ENCODE data around the gene FRMPD2.

FRMPD2 gene

DNA sequence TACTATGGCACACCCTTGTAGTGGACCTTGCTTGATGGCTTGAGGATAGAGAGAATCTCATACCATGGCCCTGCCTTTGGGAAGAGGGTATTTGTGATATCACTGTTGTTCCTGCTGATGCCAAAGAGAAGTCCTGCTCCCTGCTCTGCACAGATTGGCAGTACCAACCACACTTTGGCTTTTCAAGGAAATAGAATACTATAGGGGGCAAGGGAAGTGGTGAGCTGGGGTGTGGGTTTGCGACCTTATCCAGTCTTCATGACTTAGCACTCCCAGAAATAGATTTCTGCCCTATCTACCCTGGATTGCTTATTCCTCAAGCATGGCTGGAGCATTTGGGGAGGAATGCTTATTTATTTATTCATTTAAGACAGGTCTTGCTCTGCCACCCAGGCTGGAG lies 25.2 kb upstream of the FRMPD2 start:
- H3K4me1 ChIP-seq (ENCODE audit: control extremely low read depth in 1 of 4, control insufficient read depth in 4 of 4, insufficient read depth in 4 of 4, low read length in 3 of 4) = peaks cover 0 to 8% (median 2%) of the 10 kb centered on the region in 4 experiments
- H3K27me3 ChIP-seq (replicated peaks in 2 of 5; ENCODE audit: control insufficient read depth in 4 of 5, insufficient read depth in 5 of 5, low read length in 4 of 5) = no peaks in the 10 kb centered on the region
- WGBS (ENCODE audit: insufficient coverage) = no CpG with 5 or more reads among the region's 1 CpG
- H3K27ac ChIP-seq (ENCODE audit: insufficient read depth in 1 of 2, low read depth in 1 of 2, low read length in 2 of 2, poor library complexity in 1 of 2, severe bottlenecking in 2 of 2) = no peak overlapping the region
- ChIA-PET CTCF (interaction anchor here (1.2 kb wide), 1 partner anchor 17 kb away, joined by 4 read pairs; no protein-coding TSS in a partner anchor), POLR2A (no interaction called here)
- peak in 2 of 3 donors; percentile 52 for DNase-seq
- no peaks in the 10 kb centered on the region for H3K36me3 ChIP-seq (ENCODE audit: control insufficient read depth in 4 of 4, insufficient read depth in 4 of 4, low read length in 3 of 4)
- no peaks in the 10 kb centered on the region for H3K9me3 ChIP-seq (ENCODE audit: control extremely low read depth in 1 of 5, control insufficient read depth in 4 of 5, insufficient read depth in 2 of 5, low read depth in 1 of 5, low read length in 4 of 5)
- no peak overlapping the region for H3K4me3 ChIP-seq (ENCODE audit: control insufficient read depth in 1 of 7, extremely low read depth in 1 of 7, insufficient read depth in 4 of 7, low read depth in 2 of 7, low read length in 6 of 7)

- Histone ChIP-seq H3K4me3 (ENCODE audit: control insufficient read depth in 1 of 7, extremely low read depth in 1 of 7, insufficient read depth in 4 of 7, low read depth in 2 of 7, low read length in 6 of 7) (no peak overlapping the region), H3K27ac (ENCODE audit: insufficient read depth in 1 of 2, low read depth in 1 of 2, low read length in 2 of 2, poor library complexity in 1 of 2, severe bottlenecking in 2 of 2) (no peak overlapping the region), H3K4me1 (ENCODE audit: control extremely low read depth in 1 of 4, control insufficient read depth in 4 of 4, insufficient read depth in 4 of 4, low read length in 3 of 4) (peaks cover 0 to 8% (median 2%) of the 10 kb centered on the region in 4 experiments), H3K36me3 (ENCODE audit: control insufficient read depth in 4 of 4, insufficient read depth in 4 of 4, low read length in 3 of 4) (no peaks in the 10 kb centered on the region), H3K9me3 (ENCODE audit: control extremely low read depth in 1 of 5, control insufficient read depth in 4 of 5, insufficient read depth in 2 of 5, low read depth in 1 of 5, low read length in 4 of 5) (no peaks in the 10 kb centered on the region), H3K27me3 (replicated peaks in 2 of 5; ENCODE audit: control insufficient read depth in 4 of 5, insufficient read depth in 5 of 5, low read length in 4 of 5) (no peaks in the 10 kb centered on the region)
- POLR2A ChIA-PET = no interaction called here
- WGBS (ENCODE audit: insufficient coverage) = 88% methylated on average over 5 of the region's 7 CpGs
- no peak for DNase-seq
- CTCF ChIA-PET = interaction anchor here (1.2 kb wide), 1 partner anchor 17 kb away, joined by 4 read pairs; no protein-coding TSS in a partner anchor
These were observed 24.6 kb upstream of the FRMPD2 start for GRCh38 chr10:48299066-48299465.

- Histone ChIP-seq H3K4me1 (ENCODE audit: control extremely low read depth in 1 of 4, control insufficient read depth in 4 of 4, insufficient read depth in 4 of 4, low read length in 3 of 4) (peaks cover 0 to 8% (median 2%) of the 10 kb centered on the region in 4 experiments), H3K4me3 (ENCODE audit: control insufficient read depth in 1 of 7, extremely low read depth in 1 of 7, insufficient read depth in 4 of 7, low read depth in 2 of 7, low read length in 6 of 7) (no peak overlapping the region), H3K9me3 (ENCODE audit: control extremely low read depth in 1 of 5, control insufficient read depth in 4 of 5, insufficient read depth in 2 of 5, low read depth in 1 of 5, low read length in 4 of 5) (no peaks in the 10 kb centered on the region), H3K27me3 (replicated peaks in 2 of 5; ENCODE audit: control insufficient read depth in 4 of 5, insufficient read depth in 5 of 5, low read length in 4 of 5) (no peaks in the 10 kb centered on the region), H3K36me3 (ENCODE audit: control insufficient read depth in 4 of 4, insufficient read depth in 4 of 4, low read length in 3 of 4) (no peaks in the 10 kb centered on the region), H3K27ac (ENCODE audit: insufficient read depth in 1 of 2, low read depth in 1 of 2, low read length in 2 of 2, poor library complexity in 1 of 2, severe bottlenecking in 2 of 2) (no peak overlapping the region)
- no peak for DNase-seq
- 100% methylated on average over 4 of the region's 4 CpGs for WGBS (ENCODE audit: insufficient coverage)
- POLR2A ChIA-PET = no interaction called here
- CTCF ChIA-PET = no interaction called here
These were observed 22.1 kb upstream of the FRMPD2 start for GRCh38 chr10:48296576-48297098.

- H3K27ac ChIP-seq (ENCODE audit: insufficient read depth in 1 of 2, low read depth in 1 of 2, low read length in 2 of 2, poor library complexity in 1 of 2, severe bottlenecking in 2 of 2) = no peak overlapping the region
- ChIA-PET POLR2A (no interaction called here), CTCF (no interaction called here)
- 100% methylated on average over 1 of the region's 2 CpGs for WGBS (ENCODE audit: insufficient coverage)
- H3K27me3 ChIP-seq (replicated peaks in 2 of 5; ENCODE audit: control insufficient read depth in 4 of 5, insufficient read depth in 5 of 5, low read length in 4 of 5) = no peaks in the 10 kb centered on the region
- H3K4me3 ChIP-seq (ENCODE audit: control insufficient read depth in 1 of 7, extremely low read depth in 1 of 7, insufficient read depth in 4 of 7, low read depth in 2 of 7, low read length in 6 of 7) = no peak overlapping the region
- DNase-seq = no peak
- H3K36me3 ChIP-seq (ENCODE audit: control insufficient read depth in 4 of 4, insufficient read depth in 4 of 4, low read length in 3 of 4) = no peaks in the 10 kb centered on the region
- H3K4me1 ChIP-seq (ENCODE audit: control extremely low read depth in 1 of 4, control insufficient read depth in 4 of 4, insufficient read depth in 4 of 4, low read length in 3 of 4) = peaks cover 0 to under 1% (median 0%) of the 10 kb centered on the region in 4 experiments
- H3K9me3 ChIP-seq (ENCODE audit: control extremely low read depth in 1 of 5, control insufficient read depth in 4 of 5, insufficient read depth in 2 of 5, low read depth in 1 of 5, low read length in 4 of 5) = no peaks in the 10 kb centered on the region
These were observed 19.9 kb upstream of the FRMPD2 start for GRCh38 chr10:48294431-48294830.

DNA sequence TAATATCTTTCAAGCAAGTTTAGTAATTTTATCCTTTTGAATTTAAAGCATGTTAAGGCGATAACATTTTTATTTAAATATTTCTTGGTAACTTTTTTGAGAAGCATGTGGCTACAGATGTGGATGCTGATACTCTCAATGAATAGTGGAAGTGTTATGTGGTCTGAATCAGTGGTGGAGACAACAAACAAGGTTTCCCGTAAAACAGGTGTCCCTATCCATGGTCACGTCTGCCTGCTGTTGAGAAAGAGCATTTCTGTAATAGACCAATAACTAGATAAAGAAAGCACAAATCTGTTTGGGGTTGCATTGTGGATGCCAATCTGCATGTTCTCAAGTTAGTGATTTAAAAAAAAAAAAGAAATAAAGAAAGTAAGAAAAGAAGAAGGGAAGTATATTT lies 18.1 kb upstream of the FRMPD2 start:
- ChIA-PET POLR2A (no interaction called here), CTCF (interaction anchor here (1.2 kb wide), 1 partner anchor 8 kb away, joined by 4 read pairs; no protein-coding TSS in a partner anchor)
- no peak overlapping the region for H3K27ac ChIP-seq (ENCODE audit: insufficient read depth in 1 of 2, low read depth in 1 of 2, low read length in 2 of 2, poor library complexity in 1 of 2, severe bottlenecking in 2 of 2)
- no peak for DNase-seq
- no peaks in the 10 kb centered on the region for H3K9me3 ChIP-seq (ENCODE audit: control extremely low read depth in 1 of 5, control insufficient read depth in 4 of 5, insufficient read depth in 2 of 5, low read depth in 1 of 5, low read length in 4 of 5)
- H3K4me3 ChIP-seq (ENCODE audit: control insufficient read depth in 1 of 7, extremely low read depth in 1 of 7, insufficient read depth in 4 of 7, low read depth in 2 of 7, low read length in 6 of 7) = no peak overlapping the region
- no peaks in the 10 kb centered on the region for H3K36me3 ChIP-seq (ENCODE audit: control insufficient read depth in 4 of 4, insufficient read depth in 4 of 4, low read length in 3 of 4)
- no peaks in the 10 kb centered on the region for H3K27me3 ChIP-seq (replicated peaks in 2 of 5; ENCODE audit: control insufficient read depth in 4 of 5, insufficient read depth in 5 of 5, low read length in 4 of 5)
- peaks cover 0 to 8% (median 7%) of the 10 kb centered on the region in 4 experiments for H3K4me1 ChIP-seq (ENCODE audit: control extremely low read depth in 1 of 4, control insufficient read depth in 4 of 4, insufficient read depth in 4 of 4, low read length in 3 of 4)
- no CpG with 5 or more reads among the region's 3 CpGs for whole genome bisulfite sequencing (ENCODE audit: insufficient coverage)

GRCh38 chr10:48291190-48291589 lies 16.7 kb upstream of the FRMPD2 start:
- WGBS (ENCODE audit: insufficient coverage) = 80% methylated on average over 3 of the region's 3 CpGs
- CTCF ChIA-PET = interaction anchor here (1.9 to 2.1 kb wide), 2 partner anchors 14 to 19 kb away, joined by 4 to 6 read pairs; no protein-coding TSS in a partner anchor

GRCh38 chr10:48290286-48290685 lies 15.8 kb upstream of the FRMPD2 start:
- 100% methylated on average over 8 of the region's 9 CpGs for WGBS (ENCODE audit: insufficient coverage)
- DNase-seq = no peak
- POLR2A ChIA-PET = no interaction called here
- Histone ChIP-seq H3K27ac (ENCODE audit: insufficient read depth in 1 of 2, low read depth in 1 of 2, low read length in 2 of 2, poor library complexity in 1 of 2, severe bottlenecking in 2 of 2) (no peak overlapping the region), H3K4me1 (ENCODE audit: control extremely low read depth in 1 of 4, control insufficient read depth in 4 of 4, insufficient read depth in 4 of 4, low read length in 3 of 4) (peaks cover 0 to 9% (median 8%) of the 10 kb centered on the region in 4 experiments), H3K27me3 (replicated peaks in 2 of 5; ENCODE audit: control insufficient read depth in 4 of 5, insufficient read depth in 5 of 5, low read length in 4 of 5) (no peaks in the 10 kb centered on the region), H3K4me3 (ENCODE audit: control insufficient read depth in 1 of 7, extremely low read depth in 1 of 7, insufficient read depth in 4 of 7, low read depth in 2 of 7, low read length in 6 of 7) (no peak overlapping the region), H3K9me3 (ENCODE audit: control extremely low read depth in 1 of 5, control insufficient read depth in 4 of 5, insufficient read depth in 2 of 5, low read depth in 1 of 5, low read length in 4 of 5) (peaks cover 0 to 5% (median 0%) of the 10 kb centered on the region in 5 experiments), H3K36me3 (ENCODE audit: control insufficient read depth in 4 of 4, insufficient read depth in 4 of 4, low read length in 3 of 4) (no peaks in the 10 kb centered on the region)
- CTCF ChIA-PET = interaction anchor here (1.3 to 2.1 kb wide), 4 partner anchors 12 to 21 kb away, joined by 4 to 7 read pairs (median 5); no protein-coding TSS in a partner anchor

More at GRCh38 chr10:48291190-48291589, 16.7 kb upstream of the FRMPD2 start:
- Histone ChIP-seq H3K4me3 (ENCODE audit: control insufficient read depth in 1 of 7, extremely low read depth in 1 of 7, insufficient read depth in 4 of 7, low read depth in 2 of 7, low read length in 6 of 7) (no peak overlapping the region), H3K36me3 (ENCODE audit: control insufficient read depth in 4 of 4, insufficient read depth in 4 of 4, low read length in 3 of 4) (no peaks in the 10 kb centered on the region), H3K4me1 (ENCODE audit: control extremely low read depth in 1 of 4, control insufficient read depth in 4 of 4, insufficient read depth in 4 of 4, low read length in 3 of 4) (peaks cover 0 to 9% (median 8%) of the 10 kb centered on the region in 4 experiments), H3K27ac (ENCODE audit: insufficient read depth in 1 of 2, low read depth in 1 of 2, low read length in 2 of 2, poor library complexity in 1 of 2, severe bottlenecking in 2 of 2) (no peak overlapping the region), H3K9me3 (ENCODE audit: control extremely low read depth in 1 of 5, control insufficient read depth in 4 of 5, insufficient read depth in 2 of 5, low read depth in 1 of 5, low read length in 4 of 5) (peaks cover 0 to 2% (median 0%) of the 10 kb centered on the region in 5 experiments), H3K27me3 (replicated peaks in 2 of 5; ENCODE audit: control insufficient read depth in 4 of 5, insufficient read depth in 5 of 5, low read length in 4 of 5) (no peaks in the 10 kb centered on the region)
- no peak for DNase-seq
- POLR2A ChIA-PET = no interaction called here

All from common myeloid progenitor, CD34-positive (primary cell).